Iris pigment epithelial cell (primary cell): ENCODE results near the gene TIE1.
A peak's percentile ranks its signal among the peaks of the same experiment; 100 is the strongest.

Experiments used
- DNase-seq: peaks from one replicate; pipeline ENCODE4 v3.0.0-alpha.2; 2011; ENCODE audit warnings: low read depth

Gene TIE1

DNA sequence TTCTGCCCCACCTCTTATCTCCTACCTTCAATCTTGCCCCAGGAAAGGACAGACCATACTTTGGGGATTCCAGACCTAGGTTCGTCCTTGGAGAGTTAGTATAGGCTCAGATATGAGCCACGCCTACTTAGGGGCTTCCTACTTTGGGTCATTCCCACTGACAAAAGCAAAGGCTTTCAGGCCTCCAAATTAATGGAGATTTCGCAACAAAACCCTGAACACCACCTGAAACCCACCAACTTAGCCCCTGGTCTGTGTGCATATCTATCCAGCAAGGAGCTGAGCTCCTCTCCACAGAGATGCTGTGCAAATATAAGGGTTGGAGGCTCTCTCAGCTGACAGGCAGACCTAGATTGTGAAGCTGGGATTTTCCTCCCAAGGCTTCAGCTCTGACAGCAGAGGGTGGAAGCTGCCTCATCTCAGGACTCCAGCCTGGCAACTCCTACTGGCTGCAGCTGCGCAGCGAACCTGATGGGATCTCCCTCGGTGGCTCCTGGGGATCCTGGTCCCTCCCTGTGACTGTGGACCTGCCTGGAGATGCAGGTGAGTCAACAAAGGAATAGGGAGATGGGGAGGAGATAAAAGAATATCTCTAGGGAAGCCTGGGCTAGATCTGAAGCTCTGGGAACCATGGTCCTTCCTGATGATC is 38.9 kb downstream of the TIE1 start:
- DNase-seq: no peak

DNA sequence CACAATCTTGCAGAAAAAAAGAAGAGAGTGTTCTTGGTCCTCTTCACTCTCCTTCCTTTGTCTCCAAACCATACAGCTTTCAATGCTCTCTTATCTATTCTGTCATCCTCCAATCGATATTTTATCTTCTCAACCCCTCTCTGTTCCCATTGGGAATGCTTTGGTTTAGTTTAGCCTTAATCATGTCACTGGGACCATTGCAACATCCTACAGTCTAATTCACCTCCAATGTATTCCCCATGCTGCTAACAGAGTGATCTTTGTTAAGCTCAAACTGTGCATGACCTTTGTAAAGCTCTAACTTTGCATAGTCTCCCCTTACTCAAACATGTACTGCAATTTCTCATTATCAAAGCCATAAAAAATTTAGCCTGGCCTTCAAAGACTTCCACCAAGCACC is 39.8 kb downstream of the TIE1 start:
- DNase-seq: no peak

DNA sequence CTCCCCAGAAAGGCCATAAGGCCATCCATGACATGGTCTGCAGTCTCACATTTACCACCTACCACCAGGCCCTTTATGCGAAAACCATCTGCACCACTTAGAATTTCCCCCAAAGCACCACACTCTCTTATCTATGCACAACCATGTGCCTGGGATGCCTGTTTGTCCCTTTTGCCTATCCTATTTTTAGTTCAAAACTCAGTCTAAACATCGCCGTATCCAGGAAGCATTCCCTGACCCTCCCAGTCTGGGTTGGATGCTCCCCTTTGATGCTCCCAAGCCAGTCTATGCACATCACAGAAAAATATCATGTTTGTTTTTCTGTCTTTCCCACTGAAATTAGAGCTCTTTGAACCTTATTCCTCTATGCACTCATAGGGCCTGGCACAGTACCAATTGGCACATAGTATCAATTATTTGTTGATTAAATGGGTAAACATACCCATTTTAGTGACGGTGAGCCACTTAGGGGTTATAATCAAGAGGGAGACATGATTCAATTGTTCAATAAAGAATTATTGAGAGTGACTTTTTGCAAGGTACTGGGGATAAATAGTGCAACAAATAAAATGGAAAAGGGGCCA is 43.6 kb downstream of the TIE1 start:
- DNase-seq: no peak

DNA sequence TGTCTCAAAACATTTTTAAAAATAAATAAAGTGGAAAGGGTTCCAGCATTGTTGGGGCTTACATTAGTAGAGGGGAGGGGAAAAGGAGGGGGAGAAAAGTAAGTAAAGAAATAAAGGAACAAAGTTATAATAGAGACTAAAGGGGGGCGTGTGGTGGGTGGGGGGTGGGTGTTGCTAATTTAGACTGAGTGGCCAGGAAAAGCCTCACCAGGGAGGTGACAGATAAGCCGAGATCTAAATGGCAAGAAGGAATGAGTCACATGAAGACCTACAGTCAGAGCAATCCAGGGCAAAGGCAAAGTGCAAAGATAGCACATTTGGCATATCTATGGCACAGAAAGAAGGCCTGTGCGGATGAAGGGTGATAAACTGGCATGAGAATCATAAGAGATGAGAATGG is 44.3 kb downstream of the TIE1 start:
- DNase-seq: no peak

DNA sequence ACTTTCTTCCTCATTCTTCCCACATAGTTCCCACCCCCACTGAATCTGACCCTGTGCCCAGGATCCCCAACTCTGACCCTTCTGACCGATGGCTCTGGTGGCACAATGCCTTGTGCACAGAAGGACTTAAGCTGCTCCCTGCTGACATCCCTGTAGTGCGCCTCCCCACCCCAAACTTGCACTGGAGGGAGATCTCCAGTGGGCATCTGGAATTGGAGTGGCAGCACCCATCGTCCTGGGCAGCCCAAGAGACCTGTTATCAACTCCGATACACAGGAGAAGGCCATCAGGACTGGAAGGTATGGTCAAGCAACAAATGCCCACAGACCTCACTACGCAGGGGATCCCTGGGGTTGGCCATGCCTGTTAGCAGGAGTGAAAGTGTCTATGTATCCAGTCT is 45.9 kb downstream of the TIE1 start:
- no peak for DNase-seq

DNA sequence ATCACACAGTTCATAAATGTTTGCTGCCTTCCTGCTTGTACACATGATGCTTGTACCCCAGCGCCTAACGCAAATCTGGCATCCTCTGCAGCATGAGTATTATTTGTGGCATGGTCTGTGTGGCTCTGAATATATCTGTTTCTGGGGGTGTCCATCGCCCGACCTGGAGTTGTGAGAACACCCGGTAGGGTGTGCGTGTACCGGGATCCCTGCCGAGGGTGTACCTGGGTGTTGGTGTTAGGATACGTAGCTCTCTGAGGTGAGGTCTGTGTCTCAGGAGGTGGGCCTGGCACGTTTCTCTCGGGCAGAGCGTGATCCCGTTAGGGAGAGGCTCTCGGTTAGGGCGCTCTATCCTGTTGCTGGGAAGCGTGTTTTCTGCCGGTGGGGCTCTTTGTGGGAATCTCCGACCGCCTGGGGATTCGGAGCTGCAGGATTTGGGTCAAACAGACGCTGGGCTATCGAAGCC is 47.6 kb downstream of the TIE1 start:
- no peak for DNase-seq

DNA sequence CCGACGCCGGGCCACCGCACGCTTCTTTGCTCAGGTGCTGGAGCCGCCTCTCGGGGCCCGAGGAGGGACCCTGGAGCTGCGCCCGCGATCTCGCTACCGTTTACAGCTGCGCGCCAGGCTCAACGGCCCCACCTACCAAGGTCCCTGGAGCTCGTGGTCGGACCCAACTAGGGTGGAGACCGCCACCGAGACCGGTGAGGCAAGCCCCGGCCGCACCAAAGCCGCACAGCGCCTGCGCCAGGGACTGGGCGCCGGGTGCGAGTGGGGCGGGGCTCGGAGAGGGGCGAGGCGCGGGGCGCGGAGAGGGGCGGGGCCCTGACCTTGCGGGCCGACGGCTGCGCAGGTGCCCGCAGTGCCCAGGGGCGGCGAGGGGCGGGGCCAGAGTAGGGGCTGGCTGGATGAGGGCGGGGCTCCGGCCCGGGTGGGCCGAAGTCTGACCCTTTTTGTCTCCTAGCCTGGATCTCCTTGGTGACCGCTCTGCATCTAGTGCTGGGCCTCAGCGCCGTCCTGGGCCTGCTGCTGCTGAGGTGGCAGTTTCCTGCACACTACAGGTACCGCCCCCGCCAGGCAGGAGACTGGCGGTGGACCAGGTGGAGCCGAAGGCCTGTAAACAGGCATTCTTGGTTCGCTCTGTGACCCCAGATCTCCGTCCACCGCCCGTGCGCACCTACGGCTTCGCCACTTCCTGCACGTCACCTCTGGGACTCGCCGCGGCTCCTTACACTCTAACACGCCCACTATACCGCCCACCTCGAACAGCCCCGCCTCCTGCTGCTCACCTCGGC is 48.2 kb downstream of the TIE1 start:
- DNase-seq: peak; percentile 65

DNA sequence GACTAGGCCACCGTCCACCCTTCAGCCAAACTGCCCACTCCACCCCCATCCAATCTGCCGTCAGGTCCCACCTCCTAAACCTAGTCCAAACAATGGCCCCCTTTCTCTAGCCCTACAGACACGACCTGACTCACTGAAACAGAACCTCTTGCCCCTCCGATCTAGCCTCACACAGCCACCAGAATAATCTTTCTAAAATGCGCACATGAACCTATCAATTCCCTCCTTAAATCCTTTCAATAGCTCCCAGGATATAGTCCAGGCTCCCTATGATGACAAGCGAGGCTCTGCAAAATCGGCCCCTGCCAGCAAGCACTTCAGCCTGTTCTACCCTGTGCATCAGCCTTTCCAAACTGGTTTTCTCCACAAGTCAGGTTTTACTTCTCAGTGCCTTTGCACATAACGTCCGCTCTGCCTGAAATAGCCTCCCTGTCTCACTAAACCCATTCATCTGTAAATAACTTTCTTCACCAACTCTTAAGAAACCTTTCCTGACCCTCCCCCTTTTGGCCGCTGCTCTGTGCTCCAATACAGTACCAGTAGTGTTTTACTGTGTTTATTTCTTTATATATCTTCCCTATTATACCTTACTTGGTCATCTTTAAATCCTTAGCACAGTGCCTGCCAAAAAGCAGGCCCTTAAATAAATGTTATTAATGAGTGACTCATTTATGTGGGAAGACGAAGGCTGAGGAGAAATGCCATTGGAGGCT is 49.0 kb downstream of the TIE1 start:
- DNase-seq: peak; percentile 88

DNA sequence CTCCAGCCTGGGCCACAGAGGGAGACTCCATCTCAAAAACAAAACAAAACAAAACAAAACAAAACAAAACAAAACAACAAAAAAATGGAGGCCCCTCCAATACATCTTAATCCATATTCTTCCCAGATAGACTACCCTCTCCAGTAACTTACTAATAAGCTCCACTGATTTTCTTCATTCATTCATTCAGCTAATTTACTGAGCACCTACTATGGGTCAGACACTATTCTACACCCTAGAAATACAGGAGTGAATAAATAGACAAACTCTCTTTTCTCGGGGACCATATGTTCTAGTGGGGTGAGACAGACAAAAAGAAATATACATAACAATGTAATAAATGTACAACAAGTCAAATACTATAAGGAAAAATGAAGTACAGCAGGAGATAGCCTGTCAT is 50.2 kb downstream of the TIE1 start:
- no peak for DNase-seq

DNA sequence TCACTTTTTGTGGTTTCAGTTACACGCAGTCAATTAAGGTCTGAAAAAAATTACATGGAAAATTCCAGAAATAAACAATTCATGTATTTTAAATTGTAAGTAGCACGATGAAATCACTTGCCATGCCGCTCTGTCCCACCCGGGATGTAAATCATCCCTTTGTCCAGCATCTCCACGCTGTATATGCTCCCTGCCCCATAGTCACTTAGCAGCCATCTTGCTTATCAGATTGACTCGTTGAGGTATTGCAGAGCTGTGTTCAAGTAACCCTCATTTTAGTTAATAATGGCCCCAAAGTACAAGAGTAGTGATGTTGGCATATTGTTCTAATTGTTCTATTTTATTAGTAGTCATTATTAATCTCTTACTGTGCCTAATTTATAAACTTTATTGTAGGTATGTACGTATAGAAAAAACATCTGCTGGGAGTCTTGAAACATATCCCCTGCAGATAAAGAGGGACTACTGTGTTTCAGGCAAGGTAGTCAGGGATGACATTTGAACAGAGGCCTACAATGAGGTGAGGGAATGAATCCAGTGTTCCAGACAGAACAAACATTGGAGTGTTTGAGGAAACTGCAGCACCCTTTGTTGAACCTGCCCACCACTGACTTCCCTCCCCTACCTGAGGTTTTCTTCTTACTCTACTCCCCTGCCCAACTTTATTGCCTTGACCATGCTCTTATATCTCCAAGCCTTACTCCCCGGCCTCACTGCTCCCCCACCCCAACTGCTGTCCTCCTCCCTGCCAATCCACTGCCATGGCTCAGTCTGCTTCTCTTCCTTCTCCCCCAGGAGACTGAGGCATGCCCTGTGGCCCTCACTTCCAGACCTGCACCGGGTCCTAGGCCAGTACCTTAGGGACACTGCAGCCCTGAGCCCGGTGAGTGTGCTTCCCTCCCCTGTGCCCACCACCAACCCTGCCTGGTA is 50.9 kb downstream of the TIE1 start:
- no peak for DNase-seq

DNA sequence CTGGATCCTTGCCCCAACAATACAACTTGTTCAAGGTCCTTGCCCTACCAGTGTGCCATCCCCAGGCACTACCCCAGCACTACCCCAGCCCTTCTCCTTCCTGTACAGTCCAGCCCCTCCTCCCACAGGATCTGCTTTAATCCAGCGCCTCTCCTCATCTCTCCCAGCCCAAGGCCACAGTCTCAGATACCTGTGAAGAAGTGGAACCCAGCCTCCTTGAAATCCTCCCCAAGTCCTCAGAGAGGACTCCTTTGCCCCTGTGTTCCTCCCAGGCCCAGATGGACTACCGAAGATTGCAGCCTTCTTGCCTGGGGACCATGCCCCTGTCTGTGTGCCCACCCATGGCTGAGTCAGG is 51.5 kb downstream of the TIE1 start:
- DNase-seq: no peak

DNA sequence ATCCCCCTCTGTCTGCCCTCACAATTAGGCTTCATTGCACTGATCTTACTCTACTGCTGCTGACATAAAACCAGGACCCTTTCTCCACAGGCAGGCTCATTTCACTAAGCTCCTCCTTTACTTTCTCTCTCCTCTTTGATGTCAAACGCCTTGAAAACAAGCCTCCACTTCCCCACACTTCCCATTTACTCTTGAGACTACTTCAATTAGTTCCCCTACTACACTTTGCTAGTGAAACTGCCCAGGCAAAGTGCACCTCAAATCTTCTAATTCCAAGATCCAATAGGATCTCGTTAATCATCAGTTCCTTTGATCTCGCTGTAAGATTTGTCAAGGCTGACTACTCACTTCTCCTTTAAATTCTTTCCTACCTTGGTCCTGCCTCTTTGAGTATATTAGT is 52.1 kb downstream of the TIE1 start:
- no peak for DNase-seq

DNA sequence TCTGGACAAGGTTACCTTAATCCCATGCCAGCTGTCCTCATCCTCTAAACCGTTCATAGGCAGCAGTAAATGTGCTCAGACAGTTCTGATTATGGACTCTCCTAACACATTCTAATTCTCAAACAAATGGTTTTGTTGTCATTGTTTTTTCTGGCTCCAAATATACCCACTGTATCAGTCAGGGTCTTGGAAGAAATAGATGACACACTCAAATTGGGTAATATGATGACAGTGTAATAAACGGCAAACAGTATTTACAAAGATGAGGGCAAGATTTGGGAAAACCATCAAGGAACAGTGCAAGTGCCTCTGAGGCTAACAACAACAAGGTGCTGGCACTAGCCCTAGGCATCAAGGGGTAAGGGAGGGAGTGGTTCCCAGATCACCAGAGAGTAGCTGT is 53.7 kb downstream of the TIE1 start:
- DNase-seq: no peak

DNA sequence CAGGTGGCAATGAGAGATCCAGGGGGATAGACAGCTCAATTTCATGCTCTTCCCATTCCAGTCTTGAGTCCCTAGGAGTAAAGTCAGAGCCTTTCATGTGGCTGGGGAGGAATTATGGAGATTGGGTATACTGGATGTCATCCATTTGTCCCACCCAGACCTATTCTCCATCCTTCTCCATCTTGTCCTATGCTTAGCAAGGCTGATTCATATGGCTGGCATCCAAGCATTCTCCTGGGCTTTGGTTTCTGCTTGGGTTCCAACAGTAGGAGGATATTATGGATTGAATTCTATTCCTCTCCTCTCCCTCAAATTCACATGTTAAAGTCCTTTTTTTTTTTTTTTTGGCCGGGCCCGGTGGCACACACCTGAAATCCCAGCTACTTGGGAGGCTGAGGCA is 54.2 kb downstream of the TIE1 start:
- no peak for DNase-seq

DNA sequence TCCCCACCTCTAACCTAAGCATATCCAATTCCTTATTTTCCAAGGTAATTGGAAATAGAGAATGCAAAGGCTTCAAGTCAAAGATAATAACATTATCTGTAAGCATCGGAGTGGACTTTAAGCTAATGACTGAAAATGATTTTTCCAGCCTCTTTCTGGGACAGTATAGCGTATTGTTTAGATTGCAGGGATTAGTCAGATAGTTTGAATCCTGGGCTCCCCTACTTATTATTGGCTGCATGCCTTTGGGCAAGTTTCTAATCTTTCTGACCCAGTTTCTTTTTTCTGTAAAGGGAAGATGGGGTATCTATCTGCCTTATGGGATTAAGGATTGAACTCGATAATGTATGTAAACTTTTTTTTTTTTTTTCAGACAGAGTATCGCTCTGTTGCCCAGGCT is 56.5 kb downstream of the TIE1 start:
- DNase-seq: no peak

DNA sequence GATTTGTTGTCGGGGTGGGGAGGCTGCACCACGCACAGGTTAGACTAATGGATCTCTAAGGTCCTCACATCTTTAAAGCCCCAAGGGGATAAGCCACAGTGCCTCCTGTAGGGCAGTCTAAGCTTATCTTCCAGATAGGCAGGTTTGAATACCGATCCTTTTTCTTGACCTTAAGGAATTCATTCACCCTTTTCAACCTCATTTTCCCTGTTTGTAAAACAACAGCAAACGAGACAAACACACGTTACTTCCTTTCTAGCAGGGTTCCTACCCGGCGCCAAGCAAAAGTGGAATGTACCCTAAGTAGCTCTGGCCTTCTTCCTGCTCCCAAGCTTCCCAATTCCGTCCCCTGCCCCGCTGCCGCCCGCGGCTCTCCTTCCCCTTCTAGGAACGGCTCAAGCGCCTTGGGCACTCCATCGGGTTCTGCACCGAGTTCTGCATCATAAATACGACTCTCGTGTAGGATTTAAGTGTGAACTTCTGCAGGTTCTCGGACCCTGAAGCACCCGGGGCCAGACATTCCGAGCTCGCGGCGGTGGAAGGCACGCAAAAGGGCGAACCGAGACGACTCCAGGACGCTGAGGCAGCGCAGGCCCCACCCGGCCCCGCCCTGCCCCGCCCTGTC is 57.5 kb downstream of the TIE1 start:
- peak; percentile 61 for DNase-seq

DNA sequence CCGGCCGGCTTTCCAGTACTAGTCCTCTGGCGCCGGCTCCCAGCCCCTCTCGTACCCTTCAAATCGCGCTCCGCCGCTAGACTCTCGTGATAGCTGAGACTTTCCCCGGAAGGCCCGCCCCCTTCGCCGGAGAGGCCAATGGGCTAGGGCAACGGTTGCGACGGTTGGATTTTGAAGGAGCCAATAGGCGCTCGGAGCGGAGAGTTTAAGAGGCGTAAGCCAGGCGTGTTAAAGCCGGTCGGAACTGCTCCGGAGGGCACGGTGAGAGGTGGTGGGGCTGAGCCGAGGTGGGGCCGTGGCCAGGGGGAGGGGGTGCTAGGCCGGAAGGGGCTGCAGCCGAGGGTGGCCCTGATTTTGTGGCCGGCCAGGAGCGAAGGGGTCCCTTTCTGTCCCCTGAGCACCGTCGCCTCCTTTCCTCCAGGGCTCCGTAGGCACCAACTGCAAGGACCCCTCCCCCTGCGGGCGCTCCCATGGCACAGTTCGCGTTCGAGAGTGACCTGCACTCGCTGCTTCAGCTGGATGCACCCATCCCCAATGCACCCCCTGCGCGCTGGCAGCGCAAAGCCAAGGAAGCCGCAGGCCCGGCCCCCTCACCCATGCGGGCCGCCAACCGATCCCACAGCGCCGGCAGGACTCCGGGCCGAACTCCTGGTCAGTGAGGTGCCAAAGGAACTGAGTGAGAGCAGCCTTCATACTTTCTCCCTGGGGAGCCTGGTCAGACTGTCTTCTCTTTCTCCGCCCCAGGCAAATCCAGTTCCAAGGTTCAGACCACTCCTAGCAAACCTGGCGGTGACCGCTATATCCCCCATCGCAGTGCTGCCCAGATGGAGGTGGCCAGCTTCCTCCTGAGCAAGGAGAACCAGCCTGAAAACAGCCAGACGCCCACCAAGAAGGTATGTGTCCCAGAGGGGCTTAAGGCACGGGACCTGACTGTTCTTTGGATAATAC is 58.2 kb downstream of the TIE1 start, which contains the start of gene CDC20:
Gene CDC20, plus strand, starts transcription at position 236 of the 948 bp plus-strand sequence. Its CDS starts 235 bp downstream, at position 471.
- peak; percentile 96 for DNase-seq

DNA sequence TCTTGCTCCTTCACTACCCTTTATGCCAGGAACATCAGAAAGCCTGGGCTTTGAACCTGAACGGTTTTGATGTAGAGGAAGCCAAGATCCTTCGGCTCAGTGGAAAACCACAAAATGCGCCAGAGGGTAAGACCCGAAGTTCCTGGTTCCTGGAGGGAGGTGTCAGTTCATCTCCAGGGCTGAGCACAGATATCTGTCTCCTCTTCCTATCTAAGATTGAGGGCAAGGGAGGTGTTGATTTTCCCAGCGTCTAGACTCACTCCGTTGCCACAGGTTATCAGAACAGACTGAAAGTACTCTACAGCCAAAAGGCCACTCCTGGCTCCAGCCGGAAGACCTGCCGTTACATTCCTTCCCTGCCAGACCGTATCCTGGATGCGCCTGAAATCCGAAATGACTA is 58.9 kb downstream of the TIE1 start:
- no peak for DNase-seq

DNA sequence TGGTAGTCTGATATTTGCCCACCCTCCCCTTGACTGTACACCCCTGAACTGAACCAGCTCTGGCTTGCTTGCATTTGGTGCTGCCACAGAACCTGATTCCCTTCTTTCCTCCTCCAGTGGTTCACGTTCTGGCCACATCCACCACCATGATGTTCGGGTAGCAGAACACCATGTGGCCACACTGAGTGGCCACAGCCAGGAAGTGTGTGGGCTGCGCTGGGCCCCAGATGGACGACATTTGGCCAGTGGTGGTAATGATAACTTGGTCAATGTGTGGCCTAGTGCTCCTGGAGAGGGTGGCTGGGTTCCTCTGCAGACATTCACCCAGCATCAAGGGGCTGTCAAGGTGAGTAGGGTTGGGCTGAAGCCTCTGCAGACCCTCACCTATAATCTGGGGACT is 59.8 kb downstream of the TIE1 start:
- no peak for DNase-seq
